ENCODE results near the gene NGEF. TPM values are rescaled to one million over a fixed set of nuclear protein-coding genes. Genes with fewer than 3 reads are reported as not detected.

The NGEF gene
- polyA plus RNA-seq, 3 donors, result 2.7 to 3.9 (median 3.4) TPM

DNA sequence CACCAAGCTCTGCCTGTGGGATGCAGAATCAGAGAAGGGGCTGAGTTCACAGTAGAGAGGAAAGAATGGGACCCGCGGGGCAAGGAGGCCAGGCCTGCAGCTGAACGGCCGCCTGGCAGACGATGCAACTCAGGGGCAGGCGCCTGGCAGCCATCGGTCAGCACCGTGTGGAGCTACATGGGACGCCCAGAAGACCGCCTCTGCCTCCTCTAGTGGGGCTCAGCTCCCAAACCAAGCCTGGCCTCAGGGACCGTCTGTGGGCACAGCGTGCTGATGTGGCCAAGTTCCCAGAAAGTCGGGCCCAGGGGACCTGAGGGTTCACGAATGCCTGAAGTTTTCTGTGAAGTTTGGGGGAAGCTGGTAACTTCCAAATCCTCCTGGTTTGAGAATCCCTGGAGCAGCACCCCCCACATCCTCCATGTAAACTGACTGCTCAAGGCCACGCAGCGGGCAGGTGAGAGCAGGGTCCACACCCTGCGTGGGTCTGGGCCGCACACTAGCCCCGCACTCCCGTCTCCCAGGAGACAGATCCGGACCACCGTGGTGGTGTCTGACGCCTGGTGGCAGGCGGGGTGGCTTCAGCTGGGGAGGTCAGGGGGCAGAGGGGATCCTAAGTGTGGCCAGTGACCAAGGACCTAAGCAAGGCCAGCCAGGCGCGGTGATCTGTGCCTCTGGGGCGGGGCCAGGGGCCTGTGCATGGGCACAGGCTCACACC is 128.3 kb downstream of the NGEF start:
- no peak for DNase-seq

- no peak for DNase-seq
These were observed 129.0 kb downstream of the NGEF start for GRCh38 chr2:232884001-232884421.

DNA sequence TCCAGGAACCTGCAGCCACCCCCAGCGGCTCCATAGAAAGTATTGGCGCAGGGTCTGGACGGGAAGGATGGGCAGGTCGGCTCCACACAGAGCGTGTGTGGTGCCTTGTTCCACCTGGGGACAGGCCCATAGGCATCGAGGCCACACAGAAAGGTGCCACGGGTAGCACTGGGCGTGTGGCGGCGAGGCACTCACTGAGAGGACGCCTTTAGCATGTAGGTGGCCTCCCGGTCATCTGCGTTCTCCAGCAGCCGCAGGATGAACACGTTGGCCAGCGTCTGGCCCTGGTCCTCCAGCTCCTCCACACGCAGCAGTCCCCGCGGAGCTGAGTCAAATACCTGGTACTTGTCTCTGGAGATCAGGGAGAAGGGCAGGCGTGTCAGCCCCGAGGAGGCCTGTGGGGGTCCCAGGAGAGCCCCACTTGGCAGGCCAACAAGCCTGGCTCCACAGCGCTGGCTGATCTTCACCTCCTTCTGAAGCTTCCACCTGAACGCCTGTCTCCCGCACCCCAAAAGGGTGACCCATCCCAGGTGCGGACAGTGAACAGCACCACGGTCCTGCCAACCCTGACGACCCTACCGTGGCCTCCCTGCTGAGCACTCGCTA is 129.8 kb downstream of the NGEF start:
- no peak for DNase-seq

GRCh38 chr2:232882505-232883115 is 130.4 kb downstream of the NGEF start:
- DNase-seq, result no peak

GRCh38 chr2:232882085-232882484 is 131.0 kb downstream of the NGEF start:
- no peak for DNase-seq

GRCh38 chr2:232880764-232881351 is 132.2 kb downstream of the NGEF start:
- DNase-seq, result no peak

DNA sequence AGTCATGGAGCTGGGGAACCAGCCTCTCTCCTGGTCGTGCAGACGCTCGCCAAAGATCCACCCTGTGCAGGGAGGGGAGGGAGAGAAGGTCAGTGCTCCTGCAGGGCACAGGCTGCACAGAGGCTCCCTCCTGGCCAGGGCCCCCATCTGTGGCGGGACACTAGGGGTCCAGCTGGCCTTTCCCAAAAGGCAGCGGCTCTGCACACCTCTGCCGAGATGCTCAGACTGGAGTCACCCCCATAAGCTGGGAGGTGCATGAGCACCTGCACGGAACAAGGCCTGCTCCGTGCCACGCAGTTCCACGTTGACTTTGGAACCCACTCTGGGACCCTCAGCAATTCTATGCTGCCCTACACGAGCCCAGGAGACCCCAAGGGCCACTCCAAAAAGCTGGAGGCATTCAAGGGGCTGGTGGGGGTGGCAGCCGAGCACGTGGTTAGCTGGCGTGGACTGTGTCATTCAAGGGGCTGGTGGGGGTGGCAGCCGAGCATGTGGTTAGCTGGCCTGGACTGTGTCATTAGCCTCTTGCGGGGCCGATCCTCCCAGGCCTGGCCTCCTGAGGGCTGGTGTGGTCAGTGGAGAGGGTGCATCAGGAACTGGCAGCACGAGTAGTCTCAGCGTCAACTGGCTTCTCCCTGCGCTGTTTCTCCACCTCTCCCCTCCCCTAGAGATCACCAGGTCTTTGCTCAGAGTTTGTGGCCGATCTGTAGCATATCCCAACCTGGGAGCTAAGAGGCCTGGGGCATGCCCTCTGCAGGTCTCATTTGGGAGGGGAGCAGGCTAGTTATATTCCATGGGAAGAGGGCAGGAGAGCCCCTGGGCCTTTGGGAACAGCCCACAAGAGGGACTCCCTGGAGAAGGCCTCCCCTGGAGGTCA is 133.2 kb downstream of the NGEF start:
- no peak for DNase-seq

DNA sequence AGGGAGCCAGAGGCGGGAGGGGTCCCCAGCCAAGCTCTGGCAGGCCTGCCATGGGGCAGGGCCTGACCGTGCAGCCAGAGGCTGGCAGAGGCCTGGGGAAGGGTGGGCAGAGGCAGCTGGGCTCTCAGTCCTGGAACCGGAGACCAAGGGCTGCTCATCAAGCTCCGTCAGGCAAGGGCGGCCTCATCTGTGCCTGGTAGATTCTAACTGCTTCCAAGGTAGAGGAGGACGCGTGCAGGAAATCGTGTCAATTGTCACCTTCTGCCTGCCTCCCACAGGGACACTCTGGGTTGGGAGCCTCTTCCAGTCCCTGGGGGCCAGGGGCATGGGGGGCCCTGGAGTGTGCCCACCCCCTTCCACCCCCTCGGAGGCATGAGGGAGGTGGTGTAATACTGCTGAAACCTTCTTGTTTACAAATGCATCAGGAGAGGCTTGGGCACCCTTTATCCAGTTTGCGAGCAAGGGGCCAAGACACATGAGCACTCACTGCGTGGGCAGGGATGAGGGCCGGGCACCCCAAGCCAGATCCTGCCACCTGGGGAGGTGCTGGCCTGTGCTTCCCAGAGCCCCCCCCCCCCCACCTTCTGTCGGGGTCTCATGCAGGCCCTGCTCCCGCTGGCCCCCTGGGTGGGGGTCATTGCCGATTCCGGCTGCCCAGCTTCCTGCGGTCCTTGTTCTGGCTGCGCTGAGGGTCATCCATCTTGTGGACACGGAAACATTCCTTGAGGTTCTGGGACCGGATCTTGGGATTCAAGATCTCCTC is 134.0 kb downstream of the NGEF start:
- DNase-seq, result no peak

DNA sequence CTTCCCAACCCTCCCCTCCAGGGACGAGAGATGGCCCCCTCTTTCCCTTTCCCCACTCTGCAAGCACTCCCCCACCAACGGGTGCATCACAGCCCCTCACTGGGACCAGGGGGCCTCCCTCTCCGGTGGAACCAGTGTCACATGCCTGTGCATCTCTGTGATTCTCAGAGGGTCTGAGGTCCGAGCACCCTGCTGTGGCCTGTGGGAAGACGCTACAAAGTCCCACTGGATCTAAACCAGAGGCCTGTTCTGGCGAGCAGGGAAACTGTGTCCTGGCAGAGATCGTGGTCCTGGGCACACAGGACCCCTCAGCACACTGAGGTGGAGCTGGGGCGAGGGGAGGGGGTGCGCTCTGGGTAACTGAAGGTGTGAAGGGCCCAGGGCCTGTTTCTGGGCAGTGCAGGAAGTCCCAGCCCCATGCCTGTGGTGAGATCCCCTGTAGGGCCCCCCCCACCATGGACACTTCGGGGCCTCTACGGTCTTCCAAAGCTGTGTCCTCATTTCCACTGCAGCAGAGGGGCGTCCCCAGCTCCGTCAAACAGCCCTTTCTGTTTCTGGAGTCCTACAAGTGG is 135.0 kb downstream of the NGEF start:
- DNase-seq, result no peak

- no peak for DNase-seq
These were observed 136.0 kb downstream of the NGEF start for GRCh38 chr2:232876978-232877441.

DNA sequence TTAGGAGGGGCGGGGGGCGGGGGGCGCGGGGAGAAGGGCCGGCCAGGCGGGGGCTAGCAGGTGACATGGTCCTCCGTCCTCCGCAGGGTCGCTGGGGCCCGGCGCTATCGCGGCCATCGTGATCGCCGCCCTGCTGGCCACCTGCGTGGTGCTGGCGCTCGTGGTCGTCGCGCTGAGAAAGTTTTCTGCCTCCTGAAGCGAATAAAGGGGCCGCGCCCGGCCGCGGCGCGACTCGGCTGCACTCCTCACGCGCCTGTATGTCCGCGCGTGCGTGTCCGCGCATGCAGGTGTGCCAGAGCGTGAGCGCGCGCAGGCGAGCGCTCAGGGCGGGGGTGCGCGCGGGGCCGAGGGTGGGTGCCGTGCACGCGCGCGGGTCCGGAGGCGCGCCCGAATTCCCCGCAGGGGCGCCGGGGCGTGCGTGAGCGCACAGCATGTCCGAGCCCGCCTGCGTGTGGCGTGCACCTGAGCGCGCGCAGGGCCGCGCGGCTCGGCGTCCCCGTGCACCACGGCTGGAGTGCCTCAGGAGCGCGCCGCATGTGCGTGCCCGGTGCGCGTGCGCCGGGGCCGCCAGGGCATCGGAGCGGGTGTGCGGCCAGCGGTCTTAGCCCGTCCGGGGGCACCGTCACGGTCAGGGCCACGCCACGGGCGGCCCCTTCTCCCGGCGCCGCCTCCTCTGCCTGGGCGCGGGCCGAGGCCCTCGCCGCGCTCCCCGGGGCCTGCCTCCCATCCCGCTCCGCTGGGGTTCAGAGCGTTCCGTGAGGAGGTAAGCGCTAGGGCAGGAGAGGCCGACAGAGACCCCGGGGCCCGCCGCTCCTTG is 136.7 kb downstream of the NGEF start:
- no peak for DNase-seq

DNA sequence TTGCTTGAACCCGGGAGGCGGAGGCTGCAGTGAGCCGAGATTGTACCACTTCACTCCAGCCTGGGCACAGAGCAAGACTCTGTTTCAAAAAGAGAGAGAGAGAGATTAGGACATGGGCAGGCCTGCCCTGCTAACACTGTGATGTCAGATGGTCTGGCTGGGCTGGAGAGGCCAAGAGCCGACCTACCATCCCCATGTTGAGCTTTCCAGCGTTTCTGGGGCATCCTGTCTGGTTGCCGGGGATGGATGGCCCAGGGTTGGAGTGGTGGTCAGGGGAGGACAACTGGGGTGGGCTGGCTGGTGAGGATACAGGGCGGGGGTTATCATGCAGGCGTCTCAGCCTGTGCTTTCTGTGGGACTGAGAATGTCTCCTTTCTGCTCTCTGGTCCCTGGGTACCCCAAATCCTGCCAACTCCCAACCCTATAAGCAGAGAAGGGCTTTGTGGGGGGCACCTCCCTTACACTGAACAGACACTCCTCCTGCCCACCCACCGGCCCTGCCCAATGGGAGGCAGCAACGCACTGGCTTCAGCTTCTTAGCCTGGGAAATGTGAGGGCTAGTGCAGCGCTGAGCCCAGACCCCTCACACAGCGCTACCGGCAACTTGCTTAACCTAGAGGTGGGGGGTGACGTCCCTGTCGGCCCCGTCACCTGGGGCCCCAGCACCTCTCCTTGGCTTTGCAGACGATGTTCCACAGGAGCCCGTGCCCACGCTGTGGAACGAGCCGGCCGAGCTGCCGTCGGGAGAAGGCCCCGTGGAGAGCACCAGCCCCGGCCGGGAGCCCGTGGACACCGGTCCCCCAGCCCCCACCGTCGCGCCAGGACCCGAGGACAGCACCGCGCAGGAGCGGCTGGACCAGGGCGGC is 137.6 kb downstream of the NGEF start:
- no peak for DNase-seq

DNA sequence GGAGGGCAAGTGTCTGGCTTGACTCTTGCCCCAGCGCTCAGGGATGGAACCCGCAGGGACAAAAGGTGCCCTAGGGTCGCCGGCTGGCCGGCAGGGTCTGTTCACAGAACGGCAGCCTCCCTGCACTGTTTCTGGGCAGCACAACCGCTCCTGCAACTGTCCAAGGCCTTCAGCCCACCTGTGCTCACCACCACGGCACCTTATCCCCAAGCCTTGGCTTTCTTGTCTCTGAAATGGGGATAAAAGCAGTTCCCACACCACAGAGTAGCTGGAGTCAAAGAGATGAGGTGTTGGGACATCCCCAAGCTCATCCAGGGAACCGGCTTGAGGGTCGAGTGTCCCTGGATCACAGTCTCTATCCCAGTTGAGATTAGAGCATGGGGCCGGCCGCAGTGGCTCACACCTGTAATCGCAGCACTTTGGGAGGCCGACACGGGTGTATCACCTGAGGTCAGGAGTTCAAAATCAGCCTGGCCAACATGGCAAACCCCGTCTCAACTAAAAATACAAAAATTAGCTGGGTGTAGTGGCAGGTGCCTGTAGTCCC is 138.3 kb downstream of the NGEF start:
- no peak for DNase-seq

DNA sequence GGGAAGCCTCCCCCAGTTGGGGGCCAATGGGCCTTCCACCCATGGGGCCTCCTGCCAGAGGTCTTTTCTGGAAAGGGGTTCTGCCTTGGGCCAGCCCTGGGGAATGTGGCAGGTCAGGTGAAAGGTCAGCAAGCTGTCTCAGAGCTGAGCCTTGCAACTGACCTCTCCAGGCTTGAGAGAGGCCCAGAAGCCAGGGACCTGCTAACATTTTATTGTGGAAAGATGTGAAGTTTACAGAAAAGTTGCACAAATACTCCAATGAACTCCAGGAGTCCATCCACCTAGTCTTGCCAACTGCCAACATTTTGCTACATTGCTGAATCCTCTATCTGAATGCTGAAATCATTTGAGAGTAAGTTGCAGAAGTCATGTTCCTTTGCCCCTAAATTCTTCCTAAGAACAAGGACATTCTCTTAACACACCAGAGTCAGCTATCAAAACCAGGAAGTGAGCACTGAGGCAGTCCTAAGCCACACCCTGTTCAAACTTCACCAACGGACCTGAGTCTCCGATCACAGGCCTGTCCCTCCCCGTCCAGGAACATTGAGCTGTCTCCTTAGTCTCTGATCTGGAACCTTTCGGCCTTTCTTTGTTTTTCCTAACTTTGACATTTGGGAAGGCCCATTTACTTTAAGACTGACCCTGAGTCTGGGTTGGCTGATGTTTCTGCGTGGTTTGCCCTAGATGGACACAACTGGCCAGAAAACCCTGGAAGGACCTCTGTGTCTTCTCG is 139.0 kb downstream of the NGEF start:
- no peak for DNase-seq

DNA sequence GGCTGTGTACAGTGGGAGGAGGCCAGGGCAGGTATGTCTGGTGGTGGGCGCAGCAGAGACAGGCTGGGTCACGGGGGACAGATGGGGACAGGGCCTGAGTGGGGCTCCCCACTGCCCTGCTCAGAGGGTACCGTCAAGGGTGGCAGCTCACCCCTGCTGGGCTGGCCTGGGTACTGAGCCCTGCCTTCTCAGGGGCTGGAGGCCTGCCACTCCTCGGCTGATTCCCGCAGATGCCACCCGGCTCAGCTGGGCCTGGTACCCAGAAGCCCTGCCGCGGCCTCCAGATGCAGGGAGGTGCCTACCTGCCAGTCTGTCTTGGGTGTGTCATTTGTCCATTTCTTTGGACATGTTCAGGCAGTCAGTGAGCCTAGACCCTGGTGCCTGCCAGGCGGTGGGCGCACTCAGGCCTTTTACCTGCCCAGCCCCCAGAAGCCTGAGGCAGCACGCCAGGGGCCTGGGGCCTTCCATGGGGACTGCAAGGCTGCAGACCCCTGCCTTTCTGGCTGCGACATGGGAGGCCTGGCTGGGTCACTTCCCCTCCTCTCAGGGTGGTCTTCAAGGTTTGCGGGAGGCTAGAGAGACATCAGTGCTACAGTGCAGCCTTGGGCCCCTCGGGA is 139.7 kb downstream of the NGEF start:
- no peak for DNase-seq

DNA sequence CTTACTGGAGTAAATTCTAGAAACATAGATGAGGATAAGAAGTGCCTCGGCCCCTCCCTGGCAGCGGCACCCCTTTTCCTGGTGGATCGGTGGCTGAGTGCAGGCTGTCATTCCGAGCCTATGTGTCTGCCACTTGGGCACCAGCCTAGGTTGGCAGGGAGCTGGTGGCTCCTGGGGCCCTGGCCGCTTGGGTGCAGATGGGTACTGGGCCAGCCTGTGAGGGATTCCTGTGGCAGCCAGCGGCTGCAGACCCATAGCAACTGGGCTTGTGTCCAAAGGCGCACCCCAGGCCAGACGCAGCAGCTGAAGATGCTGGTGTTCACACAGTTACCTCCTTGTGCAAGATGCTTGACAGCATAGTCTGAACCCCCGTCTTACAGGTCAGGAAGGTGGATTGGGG is 140.2 kb downstream of the NGEF start:
- no peak for DNase-seq
